ENCODE measurements around the gene ZCCHC14. TPM values are rescaled to one million over a fixed set of nuclear protein-coding genes. Genes with fewer than 3 reads are reported as not detected.

Gene ZCCHC14
- total and polyA plus RNA-seq, 2 of the 13 experiments (the other 11 are each of a cell fraction or from before 2014, with no cell fraction given), result 12.4 to 12.5 TPM

DNA sequence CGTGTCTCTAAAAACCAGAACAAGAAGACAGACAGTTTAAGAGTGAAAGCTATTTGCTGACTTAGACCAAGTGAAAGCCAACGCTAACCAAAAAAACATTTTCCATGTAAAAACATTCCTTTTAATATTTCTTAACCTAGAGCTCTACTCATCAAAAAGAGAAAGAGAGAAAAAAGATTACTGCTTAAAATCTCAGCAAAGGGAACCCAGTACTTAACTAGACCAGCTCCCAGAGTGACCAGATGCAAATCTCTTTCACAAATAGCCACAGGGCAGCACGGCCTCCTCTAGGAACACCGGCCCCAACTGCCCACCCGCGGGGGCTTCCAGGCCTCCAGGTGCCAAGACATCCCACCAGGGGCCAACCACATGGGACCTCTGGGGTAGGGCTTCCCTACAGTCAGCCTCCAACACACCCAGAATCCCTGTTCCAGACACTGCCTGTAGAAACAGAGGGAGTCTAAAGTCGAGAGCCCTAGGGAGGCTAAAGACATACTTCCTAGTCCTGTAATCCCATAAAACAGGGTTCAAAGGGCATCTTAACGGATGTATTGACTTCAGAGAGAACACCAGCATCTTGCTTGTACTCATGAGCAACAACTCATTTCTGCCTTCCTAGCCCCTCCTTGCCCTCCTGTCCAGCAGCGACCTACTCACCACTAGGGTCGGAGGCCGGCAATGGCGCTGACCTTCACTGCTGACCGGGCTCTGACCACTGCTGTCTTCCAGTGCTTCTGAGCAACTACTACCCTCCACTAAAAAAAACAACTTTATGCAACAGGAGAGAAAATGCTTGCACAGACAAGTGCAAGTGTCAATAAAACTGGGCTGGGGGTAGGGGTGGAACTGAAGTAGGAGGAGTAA lies 21.3 kb downstream of the ZCCHC14 start (continued):
- no peak for TF ChIP-seq DR1 (CRISPR knock-in tag; IDR thresholded peaks at IDR 0.05)
- TF ChIP-seq KMT2A (CRISPR knock-in tag; IDR thresholded peaks at IDR 0.05), result peak; percentile 69
- TF ChIP-seq, protein P1, sequence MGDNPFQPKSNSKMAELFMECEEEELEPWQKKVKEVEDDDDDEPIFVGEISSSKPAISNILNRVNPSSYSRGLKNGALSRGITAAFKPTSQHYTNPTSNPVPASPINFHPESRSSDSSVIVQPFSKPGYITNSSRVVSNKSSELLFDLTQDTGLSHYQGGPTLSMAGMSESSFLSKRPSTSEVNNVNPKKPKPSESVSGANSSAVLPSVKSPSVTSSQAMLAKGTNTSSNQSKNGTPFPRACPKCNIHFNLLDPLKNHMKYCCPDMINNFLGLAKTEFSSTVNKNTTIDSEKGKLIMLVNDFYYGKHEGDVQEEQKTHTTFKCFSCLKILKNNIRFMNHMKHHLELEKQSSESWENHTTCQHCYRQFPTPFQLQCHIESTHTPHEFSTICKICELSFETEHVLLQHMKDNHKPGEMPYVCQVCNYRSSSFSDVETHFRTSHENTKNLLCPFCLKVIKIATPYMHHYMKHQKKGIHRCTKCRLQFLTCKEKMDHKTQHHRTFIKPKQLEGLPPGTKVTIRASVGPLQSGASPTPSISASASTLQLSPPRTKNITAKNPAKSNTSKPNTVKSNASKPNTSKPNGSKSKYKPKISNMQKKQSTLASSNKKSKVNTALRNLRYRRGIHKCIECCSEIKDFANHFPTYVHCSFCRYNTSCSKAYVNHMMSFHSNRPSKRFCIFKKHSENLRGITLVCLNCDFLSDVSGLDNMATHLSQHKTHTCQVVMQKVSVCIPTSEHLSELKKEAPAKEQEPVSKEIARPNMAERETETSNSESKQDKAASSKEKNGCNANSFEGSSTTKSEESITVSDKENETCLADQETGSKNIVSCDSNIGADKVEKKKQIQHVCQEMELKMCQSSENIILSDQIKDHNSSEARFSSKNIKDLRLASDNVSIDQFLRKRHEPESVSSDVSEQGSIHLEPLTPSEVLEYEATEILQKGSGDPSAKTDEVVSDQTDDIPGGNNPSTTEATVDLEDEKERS (CRISPR knock-in tag; IDR thresholded peaks at IDR 0.05), result no peak
- TF ChIP-seq, protein P2, sequence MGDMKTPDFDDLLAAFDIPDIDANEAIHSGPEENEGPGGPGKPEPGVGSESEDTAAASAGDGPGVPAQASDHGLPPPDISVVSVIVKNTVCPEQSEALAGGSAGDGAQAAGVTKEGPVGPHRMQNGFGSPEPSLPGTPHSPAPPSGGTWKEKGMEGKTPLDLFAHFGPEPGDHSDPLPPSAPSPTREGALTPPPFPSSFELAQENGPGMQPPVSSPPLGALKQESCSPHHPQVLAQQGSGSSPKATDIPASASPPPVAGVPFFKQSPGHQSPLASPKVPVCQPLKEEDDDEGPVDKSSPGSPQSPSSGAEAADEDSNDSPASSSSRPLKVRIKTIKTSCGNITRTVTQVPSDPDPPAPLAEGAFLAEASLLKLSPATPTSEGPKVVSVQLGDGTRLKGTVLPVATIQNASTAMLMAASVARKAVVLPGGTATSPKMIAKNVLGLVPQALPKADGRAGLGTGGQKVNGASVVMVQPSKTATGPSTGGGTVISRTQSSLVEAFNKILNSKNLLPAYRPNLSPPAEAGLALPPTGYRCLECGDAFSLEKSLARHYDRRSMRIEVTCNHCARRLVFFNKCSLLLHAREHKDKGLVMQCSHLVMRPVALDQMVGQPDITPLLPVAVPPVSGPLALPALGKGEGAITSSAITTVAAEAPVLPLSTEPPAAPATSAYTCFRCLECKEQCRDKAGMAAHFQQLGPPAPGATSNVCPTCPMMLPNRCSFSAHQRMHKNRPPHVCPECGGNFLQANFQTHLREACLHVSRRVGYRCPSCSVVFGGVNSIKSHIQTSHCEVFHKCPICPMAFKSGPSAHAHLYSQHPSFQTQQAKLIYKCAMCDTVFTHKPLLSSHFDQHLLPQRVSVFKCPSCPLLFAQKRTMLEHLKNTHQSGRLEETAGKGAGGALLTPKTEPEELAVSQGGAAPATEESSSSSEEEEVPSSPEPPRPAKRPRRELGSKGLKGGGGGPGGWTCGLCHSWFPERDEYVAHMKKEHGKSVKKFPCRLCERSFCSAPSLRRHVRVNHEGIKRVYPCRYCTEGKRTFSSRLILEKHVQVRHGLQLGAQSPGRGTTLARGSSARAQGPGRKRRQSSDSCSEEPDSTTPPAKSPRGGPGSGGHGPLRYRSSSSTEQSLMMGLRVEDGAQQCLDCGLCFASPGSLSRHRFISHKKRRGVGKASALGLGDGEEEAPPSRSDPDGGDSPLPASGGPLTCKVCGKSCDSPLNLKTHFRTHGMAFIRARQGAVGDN (CRISPR knock-in tag; IDR thresholded peaks at IDR 0.05), result peak; percentile 75
- no peak for TF ChIP-seq KDM1A (CRISPR knock-in tag; IDR thresholded peaks at IDR 0.05)
- TF ChIP-seq ZSCAN25 (CRISPR knock-in tag; IDR thresholded peaks at IDR 0.05), result peak; percentile 60
- TF ChIP-seq ZNF33A (CRISPR knock-in tag; IDR thresholded peaks at IDR 0.05; ENCODE audit: borderline replicate concordance), result no peak
- TF ChIP-seq, protein P3, sequence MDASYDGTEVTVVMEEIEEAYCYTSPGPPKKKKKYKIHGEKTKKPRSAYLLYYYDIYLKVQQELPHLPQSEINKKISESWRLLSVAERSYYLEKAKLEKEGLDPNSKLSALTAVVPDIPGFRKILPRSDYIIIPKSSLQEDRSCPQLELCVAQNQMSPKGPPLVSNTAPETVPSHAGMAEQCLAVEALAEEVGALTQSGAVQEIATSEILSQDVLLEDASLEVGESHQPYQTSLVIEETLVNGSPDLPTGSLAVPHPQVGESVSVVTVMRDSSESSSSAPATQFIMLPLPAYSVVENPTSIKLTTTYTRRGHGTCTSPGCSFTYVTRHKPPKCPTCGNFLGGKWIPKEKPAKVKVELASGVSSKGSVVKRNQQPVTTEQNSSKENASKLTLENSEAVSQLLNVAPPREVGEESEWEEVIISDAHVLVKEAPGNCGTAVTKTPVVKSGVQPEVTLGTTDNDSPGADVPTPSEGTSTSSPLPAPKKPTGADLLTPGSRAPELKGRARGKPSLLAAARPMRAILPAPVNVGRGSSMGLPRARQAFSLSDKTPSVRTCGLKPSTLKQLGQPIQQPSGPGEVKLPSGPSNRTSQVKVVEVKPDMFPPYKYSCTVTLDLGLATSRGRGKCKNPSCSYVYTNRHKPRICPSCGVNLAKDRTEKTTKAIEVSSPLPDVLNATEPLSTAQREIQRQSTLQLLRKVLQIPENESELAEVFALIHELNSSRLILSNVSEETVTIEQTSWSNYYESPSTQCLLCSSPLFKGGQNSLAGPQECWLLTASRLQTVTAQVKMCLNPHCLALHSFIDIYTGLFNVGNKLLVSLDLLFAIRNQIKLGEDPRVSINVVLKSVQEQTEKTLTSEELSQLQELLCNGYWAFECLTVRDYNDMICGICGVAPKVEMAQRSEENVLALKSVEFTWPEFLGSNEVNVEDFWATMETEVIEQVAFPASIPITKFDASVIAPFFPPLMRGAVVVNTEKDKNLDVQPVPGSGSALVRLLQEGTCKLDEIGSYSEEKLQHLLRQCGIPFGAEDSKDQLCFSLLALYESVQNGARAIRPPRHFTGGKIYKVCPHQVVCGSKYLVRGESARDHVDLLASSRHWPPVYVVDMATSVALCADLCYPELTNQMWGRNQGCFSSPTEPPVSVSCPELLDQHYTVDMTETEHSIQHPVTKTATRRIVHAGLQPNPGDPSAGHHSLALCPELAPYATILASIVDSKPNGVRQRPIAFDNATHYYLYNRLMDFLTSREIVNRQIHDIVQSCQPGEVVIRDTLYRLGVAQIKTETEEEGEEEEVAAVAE (CRISPR knock-in tag; IDR thresholded peaks at IDR 0.05; ENCODE audit: borderline replicate concordance), result no peak
- TF ChIP-seq, protein P4, sequence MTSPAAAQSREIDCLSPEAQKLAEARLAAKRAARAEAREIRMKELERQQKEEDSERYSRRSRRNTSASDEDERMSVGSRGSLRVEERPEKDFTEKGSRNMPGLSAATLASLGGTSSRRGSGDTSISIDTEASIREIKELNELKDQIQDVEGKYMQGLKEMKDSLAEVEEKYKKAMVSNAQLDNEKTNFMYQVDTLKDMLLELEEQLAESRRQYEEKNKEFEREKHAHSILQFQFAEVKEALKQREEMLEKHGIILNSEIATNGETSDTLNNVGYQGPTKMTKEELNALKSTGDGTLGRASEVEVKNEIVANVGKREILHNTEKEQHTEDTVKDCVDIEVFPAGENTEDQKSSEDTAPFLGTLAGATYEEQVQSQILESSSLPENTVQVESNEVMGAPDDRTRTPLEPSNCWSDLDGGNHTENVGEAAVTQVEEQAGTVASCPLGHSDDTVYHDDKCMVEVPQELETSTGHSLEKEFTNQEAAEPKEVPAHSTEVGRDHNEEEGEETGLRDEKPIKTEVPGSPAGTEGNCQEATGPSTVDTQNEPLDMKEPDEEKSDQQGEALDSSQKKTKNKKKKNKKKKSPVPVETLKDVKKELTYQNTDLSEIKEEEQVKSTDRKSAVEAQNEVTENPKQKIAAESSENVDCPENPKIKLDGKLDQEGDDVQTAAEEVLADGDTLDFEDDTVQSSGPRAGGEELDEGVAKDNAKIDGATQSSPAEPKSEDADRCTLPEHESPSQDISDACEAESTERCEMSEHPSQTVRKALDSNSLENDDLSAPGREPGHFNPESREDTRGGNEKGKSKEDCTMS (CRISPR knock-in tag; conservative IDR thresholded peaks at IDR 0.05), result no peak
- TF ChIP-seq ZNF572 (CRISPR knock-in tag; IDR thresholded peaks at IDR 0.05), result no peak
- no peak for TF ChIP-seq SKI (IDR thresholded peaks at IDR 0.05; ENCODE audit: partially characterized antibody)
- TF ChIP-seq ZNF484 (CRISPR knock-in tag; IDR thresholded peaks at IDR 0.05; ENCODE audit: borderline replicate concordance, low read depth), result no peak
- peak; percentile 73 for TF ChIP-seq PITX1 (CRISPR knock-in tag; IDR thresholded peaks at IDR 0.05)
- TF ChIP-seq ZNF383 (CRISPR knock-in tag; IDR thresholded peaks at IDR 0.05; ENCODE audit: borderline replicate concordance), result no peak

Measured in HepG2 (cell line).